Activated CD8-positive, alpha-beta T cell treated with anti-CD3 and anti-CD28 coated beads for 36 hours (primary cell): ENCODE results near the gene HK3. TPM values are rescaled to one million over a fixed set of nuclear protein-coding genes. Genes with fewer than 3 reads are reported as not detected.

Experiments used
- ATAC-seq: fragments of 200-7000 bp; cut with Tn5 transposase; one replicate; pipeline ENCODE4 v1.10.0; 2021; ENCODE audit warnings: mild to moderate bottlenecking, moderate library complexity
- CTCF ChIA-PET: fragments of 350-600 bp; sonication (Branson Sonifier 250); formaldehyde crosslinking; loops from one replicate; lab custom pipeline; 2021; ENCODE audit warnings: antibody characterized with exemption; lab: Charles Lee
- POLR2A ChIA-PET: fragments of 350-600 bp; sonication (Branson Sonifier 250); formaldehyde crosslinking; loops from one replicate; lab custom pipeline; 2021; ENCODE audit warnings: antibody characterized with exemption; lab: Charles Lee
- DNase-seq: peaks from one replicate; pipeline ENCODE4 v3.0.0-alpha.2; 2020
- H3K27ac Mint-ChIP-seq: one replicate; pipeline ENCODE4 v1.8.0; 2021; ENCODE audit warnings: mild to moderate bottlenecking, mixed read lengths
- H3K27me3 Mint-ChIP-seq: one replicate; pipeline ENCODE4 v1.8.0; 2021; ENCODE audit warnings: mixed read lengths
- H3K36me3 Mint-ChIP-seq: one replicate; pipeline ENCODE4 v1.8.0; 2021; ENCODE audit warnings: low read depth, mixed read lengths
- H3K4me1 Mint-ChIP-seq: one replicate; pipeline ENCODE4 v1.8.0; 2021; ENCODE audit warnings: low read depth, mixed read lengths
- H3K4me3 Mint-ChIP-seq: one replicate; pipeline ENCODE4 v1.8.0; 2021; ENCODE audit warnings: mild to moderate bottlenecking, moderate library complexity, mixed read lengths
- H3K9me3 Mint-ChIP-seq: one replicate; pipeline ENCODE4 v1.8.0; 2021; ENCODE audit warnings: mixed read lengths
- CTCF ChIP-seq: fragments of 200-600 bp; IDR thresholded peaks from one replicate; pipeline ENCODE4 v1.8.0; 2022; ENCODE audit warnings: antibody characterized with exemption, mild to moderate bottlenecking
- intact Hi-C: fragments of 100-400 bp; cut with micrococcal nuclease; formaldehyde crosslinking; loops from one replicate; pipeline ENCODE4 v1.10.0; 2022
- total RNA-seq, 2 experiments: library from RNA; stranded (reverse); gene quantifications; one replicate each; pipeline ENCODE4 v1.2.3, GENCODE V29; 2021

HK3 gene
- total RNA-seq, 2 experiments from 2014 or later: not detected

- TF ChIP-seq CTCF: no peak
- CTCF ChIA-PET: no interaction called here
- H3K9me3 Mint-ChIP-seq: no peaks in the 10 kb centered on the region
These were observed 30.4 kb downstream of the HK3 start for GRCh38 chr5:176868731-176869130.

GRCh38 chr5:176868126-176868525, 31.0 kb downstream of the HK3 start:
- H3K4me3 Mint-ChIP-seq: no peak overlapping the region
- H3K27ac Mint-ChIP-seq: no peak overlapping the region
- no peaks in the 10 kb centered on the region for H3K36me3 Mint-ChIP-seq
- TF ChIP-seq CTCF: no peak
- H3K27me3 Mint-ChIP-seq: peaks cover 25% of the 10 kb centered on the region
- H3K9me3 Mint-ChIP-seq: no peaks in the 10 kb centered on the region
- POLR2A ChIA-PET: interaction anchor here (1.4 kb wide), 1 partner anchor 14 kb away, joined by 3 read pairs; no protein-coding TSS in a partner anchor
- DNase-seq (no peak), ATAC-seq (no peak)
- H3K4me1 Mint-ChIP-seq: no peaks in the 10 kb centered on the region
- CTCF ChIA-PET: no interaction called here
- intact Hi-C loops: no loop called here

More at GRCh38 chr5:176868731-176869130, 30.4 kb downstream of the HK3 start:
- Mint-ChIP-seq H3K4me1 (no peaks in the 10 kb centered on the region), H3K36me3 (no peaks in the 10 kb centered on the region), H3K27me3 (peaks cover 23% of the 10 kb centered on the region), H3K27ac (no peak overlapping the region), H3K4me3 (no peak overlapping the region)
- DNase-seq: no peak
- POLR2A ChIA-PET: no interaction called here
- intact Hi-C loops: no loop called here
- no peak for ATAC-seq

- peaks cover 32% of the 10 kb centered on the region for H3K27me3 Mint-ChIP-seq
- intact Hi-C loops: no loop called here
- no peak overlapping the region for H3K4me3 Mint-ChIP-seq
- ATAC-seq: no peak
- H3K9me3 Mint-ChIP-seq: no peaks in the 10 kb centered on the region
- TF ChIP-seq CTCF: no peak
- POLR2A ChIA-PET: interaction anchor here (0.5 to 1.4 kb wide), 2 partner anchors 15 to 448 kb away, joined by 3 read pairs; no protein-coding TSS in a partner anchor
- H3K27ac Mint-ChIP-seq: no peak overlapping the region
- CTCF ChIA-PET: no interaction called here
- DNase-seq: no peak
- H3K4me1 Mint-ChIP-seq: no peaks in the 10 kb centered on the region
- H3K36me3 Mint-ChIP-seq: no peaks in the 10 kb centered on the region
These were observed 32.3 kb downstream of the HK3 start for GRCh38 chr5:176866707-176867310.

GRCh38 chr5:176865964-176866363, 33.2 kb downstream of the HK3 start:
- no peak for TF ChIP-seq CTCF
- ChIA-PET POLR2A (no interaction called here), CTCF (no interaction called here)
- intact Hi-C loops: no loop called here
- Mint-ChIP-seq H3K27ac (no peak overlapping the region), H3K4me3 (no peak overlapping the region), H3K9me3 (no peaks in the 10 kb centered on the region), H3K27me3 (peaks cover 34% of the 10 kb centered on the region), H3K4me1 (no peaks in the 10 kb centered on the region), H3K36me3 (no peaks in the 10 kb centered on the region)
- DNase-seq: no peak
- ATAC-seq: no peak

- Mint-ChIP-seq H3K9me3 (no peaks in the 10 kb centered on the region), H3K4me1 (no peaks in the 10 kb centered on the region)
These were observed 34.4 kb downstream of the HK3 start for GRCh38 chr5:176864755-176865154.

More at GRCh38 chr5:176864755-176865154, 34.4 kb downstream of the HK3 start:
- no peak for TF ChIP-seq CTCF
- POLR2A ChIA-PET: no interaction called here
- peaks cover 37% of the 10 kb centered on the region for H3K27me3 Mint-ChIP-seq
- CTCF ChIA-PET: interaction anchor here (0.9 kb wide), 1 partner anchor 204 kb away, joined by 4 read pairs; no protein-coding TSS in a partner anchor
- intact Hi-C loops: no loop called here
- no peak overlapping the region for H3K27ac Mint-ChIP-seq
- DNase-seq: no peak
- no peaks in the 10 kb centered on the region for H3K36me3 Mint-ChIP-seq
- H3K4me3 Mint-ChIP-seq: no peak overlapping the region
- no peak for ATAC-seq
